GM19023 (cell line): ENCODE results near the gene DIDO1.
"Not testable (repeated sequence)": the region's sequence is repeated elsewhere in the genome, so short reads cannot be mapped to it uniquely, and the experiment has no call there.

Experiments
- ATAC-seq: cut with Tn5 transposase; IDR thresholded peaks from one replicate; pipeline ENCODE4 v1.9.1; 2021; ENCODE audit warnings: mild to moderate bottlenecking, moderate library complexity; ENCODE audit not compliant: unreplicated experiment

DIDO1 gene

DNA sequence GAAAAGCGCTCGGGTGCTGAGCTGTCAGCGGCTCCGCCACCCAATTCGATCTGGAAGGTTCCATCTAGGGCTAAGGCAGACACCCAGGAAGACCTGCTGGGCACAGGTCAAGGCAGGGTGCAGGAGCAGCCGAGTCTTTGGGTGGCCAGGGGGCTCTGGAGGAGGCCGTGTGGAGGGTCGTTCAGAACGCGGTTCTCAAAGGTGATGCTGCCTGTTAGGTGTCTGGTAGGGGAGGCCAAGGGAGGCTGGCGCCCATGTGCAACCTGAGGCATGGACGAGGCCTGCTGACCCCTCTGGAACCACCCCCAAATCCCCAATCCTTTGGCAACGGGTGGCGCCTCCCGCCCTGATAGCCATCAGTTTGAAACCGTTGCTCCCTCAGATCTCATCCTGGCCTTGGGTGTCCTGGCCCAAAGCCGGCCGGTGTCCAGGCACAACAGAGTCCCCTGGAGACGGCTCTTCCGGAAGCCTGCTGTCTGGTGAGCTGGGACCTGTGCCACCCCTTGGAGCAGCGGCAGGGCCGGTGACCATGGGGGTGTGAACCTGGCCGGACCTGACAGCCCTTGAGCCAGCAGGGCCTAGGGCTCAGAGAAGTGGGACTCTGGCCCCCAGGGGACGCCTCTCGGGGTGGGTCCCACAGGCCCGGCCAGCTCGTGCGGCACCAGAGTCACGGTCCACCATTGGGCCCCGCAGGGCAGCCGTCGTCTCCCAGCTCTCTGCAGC lies 36.7 kb upstream of the DIDO1 start:
- ATAC-seq, result no peak

DNA sequence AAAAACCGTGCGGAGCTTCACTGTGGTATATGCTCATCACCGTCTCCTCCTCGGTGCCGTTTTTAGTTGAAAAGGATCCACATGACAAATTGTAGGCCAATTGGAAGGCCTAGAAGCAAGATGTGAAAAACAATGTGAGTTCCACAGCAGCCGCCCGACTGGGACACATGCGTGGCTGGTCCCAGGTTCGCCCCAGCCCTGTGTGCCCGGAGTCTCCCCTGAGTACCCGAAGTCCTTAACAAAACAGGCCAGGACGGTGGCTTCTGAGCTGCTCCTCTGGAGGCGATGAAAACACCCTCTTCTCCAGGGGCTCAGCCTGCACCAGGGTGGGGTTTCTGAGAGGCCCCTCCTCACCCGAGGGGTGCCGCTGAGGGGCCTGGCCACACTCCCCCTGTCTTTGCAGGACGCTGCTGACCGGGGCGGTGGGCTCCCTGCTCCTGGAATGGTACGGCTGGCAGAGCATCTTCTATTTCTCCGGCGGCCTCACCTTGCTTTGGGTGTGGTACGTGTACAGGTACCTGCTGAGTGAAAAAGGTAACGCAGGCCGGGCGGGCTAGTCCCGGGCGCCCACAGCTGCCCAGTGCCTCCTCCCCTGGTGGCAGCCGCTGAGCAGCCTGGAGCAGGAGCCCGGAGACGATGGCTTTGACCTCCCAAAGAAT lies 36.0 kb upstream of the DIDO1 start:
- no peak for ATAC-seq

DNA sequence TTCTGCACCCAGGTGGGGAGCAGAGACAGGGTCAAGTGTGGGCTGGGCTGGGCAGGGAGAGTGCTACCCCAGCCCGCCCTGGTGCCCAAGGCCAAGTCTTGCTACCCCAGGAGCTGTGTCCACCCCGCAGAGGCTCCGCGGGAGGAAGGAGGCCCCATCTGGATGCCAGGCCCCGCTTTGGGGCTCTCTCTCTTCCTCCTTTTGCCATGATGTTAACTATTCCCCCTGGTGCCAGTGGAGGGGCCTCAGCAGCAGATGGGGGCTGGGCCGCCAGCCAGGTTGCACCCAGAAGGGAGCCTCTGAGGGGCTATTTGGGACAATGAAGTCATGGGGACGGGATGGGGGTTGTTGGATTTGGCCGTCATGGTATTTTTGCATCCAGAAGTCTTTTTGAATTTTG lies 35.5 kb upstream of the DIDO1 start:
- no peak for ATAC-seq

DNA sequence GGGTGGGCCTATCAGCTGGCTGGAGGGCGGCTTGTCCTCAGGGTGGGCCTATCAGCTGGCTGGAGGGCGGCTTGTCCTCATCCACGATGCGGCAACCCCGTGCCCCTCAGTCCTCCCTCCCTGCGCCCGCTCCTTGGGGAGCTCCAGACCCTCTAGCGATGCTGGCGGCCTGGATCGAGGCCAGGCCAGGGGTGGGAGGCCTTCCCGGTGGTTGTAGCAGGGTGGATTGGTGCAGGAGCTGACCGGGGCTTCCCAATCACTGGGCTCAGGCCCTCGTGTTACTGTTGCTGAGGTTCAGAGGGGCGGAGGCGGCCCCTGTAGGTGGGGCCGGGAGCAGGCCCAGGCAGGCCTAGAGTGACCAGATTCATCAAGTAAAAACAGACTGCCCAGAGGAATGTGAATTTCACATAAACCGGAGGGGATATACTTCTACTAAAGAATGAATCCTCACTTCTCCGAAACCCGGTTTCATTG lies 35.0 kb upstream of the DIDO1 start:
- no peak for ATAC-seq

DNA sequence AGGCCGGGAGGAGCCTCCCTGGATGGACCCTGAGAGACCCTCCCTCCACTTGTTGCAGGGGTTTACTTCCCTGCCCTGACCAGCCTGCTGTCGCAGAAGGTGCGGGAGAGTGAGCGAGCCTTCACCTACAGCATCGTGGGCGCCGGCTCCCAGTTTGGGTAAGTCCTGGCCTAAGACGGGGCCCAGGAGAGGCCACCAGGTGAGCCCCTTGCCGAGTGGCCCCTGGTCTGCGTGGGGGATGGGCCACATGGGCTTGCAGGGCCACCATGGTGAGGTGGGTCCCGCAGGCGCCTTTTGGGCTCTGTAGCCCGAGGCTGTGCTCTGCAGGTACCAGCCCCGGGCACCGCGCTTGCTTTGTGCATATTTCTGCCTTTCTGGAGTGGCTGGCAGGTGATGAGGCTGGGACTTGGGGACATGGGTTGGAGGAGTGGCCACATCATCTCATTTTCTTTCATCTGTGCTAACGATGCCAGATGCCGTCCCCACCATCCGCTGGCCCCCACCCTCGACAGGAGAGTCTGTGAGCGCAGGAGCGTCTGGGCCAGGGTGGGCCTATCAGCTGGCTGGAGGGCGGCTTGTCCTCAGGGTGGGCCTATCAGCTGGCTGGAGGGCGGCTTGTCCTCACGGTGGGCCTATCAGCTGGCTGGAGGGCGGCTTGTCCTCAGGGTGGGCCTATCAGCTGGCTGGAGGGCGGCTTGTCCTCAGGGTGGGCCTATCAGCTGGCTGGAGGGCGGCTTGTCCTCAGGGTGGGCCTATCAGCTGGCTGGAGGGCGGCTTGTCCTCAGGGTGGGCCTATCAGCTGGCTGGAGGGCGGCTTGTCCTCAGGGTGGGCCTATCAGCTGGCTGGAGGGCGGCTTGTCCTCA lies 34.4 kb upstream of the DIDO1 start:
- not testable (repeated sequence) for ATAC-seq

DNA sequence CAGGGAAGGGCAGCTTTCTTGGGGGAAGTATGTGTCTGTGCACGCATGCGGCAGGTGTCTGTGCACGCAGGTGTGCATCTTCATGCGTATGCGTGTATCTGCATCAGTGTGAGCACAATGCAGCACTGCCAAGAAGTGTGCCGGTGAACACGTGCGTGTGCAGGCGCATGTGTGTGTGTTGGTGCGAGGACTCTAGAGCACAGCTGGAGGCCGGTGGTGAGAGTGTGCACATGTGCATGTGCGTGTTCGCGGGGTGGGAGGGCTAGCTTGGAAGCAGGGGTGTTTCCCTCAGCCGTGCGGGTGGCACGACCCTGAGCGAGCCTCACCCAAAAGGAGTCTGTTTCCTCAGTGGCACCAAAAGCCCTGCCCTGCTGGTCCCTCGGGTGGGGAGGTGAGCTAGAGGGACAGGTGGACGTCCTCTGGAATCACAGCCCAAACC lies 33.7 kb upstream of the DIDO1 start:
- no peak for ATAC-seq

DNA sequence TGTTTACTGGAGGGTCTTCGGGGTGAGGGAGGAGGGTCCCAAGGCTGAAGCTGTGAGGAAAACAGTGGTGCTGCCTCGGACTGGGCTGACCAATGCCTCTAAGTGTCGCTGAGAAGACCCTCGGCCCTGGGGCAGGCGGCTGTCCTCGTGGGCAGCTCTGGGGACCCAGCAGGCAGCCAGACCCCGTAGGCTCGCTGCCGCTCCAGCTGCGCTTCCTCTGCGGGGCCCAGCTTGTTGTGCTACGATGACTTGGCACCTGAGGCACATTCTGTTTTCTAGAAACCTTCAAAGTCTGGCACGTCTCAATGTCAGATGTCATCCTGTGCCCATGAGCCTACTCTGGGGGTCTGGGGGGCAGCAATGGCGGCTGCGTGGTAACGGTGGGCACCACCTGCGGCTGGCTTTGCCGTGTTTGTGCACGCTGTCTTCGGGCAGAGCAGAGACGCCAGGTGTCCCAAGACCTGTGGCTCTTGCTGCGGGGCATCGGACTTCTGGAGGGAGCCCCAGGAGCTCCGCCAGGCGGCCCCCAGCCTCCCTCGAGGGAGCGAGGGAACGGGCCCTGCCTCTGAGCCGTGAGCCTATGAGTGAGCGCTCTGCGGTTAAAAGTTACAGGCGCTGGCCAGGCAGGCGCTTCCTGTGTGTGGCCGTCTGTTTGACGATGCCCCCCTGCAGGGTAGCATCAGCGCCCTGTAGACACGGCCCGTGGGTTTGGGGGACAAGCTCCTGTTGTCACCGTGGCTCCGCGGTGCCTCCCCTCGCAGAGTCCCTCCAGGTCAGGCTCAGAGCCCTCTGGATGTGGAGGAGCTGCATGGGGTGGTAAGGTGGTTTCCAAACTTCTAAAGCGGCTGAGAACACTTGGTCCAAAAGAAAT lies 33.0 kb upstream of the DIDO1 start:
- no peak for ATAC-seq

DNA sequence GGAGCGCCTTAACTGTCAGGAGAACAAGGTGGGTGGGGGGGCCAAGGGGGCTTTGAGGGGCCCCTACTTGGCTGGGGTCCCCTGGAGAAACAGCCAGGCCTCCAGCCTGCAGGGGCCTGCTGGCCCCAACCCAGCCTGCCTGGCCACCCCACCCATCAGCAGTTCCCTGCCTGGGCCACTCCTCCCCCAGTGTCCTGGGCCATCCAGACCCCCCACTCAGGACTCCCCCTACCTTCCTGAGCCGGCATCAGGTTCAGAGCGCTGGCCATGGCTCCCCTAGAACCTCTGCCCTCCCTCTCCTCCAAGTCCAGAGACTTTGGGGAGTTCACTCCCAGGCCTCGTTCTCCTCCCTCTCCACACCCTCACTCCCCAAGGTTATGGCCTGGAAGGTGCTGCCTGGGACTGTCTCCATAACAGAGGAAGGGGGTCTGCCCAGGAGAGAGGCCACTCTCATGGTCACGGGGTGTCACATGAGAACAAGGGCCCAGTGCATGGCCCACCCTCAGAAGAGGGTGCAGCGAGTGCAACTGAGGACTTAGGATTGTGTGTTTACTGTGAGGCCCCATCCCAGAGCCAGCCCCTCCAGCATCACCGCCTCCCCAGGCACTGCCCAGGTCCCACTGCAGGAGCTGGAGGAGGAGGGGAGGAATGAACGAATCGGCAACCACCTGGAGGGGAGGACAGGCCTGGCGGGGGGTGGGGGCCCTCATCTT lies 32.2 kb upstream of the DIDO1 start:
- ATAC-seq, result no peak

DNA sequence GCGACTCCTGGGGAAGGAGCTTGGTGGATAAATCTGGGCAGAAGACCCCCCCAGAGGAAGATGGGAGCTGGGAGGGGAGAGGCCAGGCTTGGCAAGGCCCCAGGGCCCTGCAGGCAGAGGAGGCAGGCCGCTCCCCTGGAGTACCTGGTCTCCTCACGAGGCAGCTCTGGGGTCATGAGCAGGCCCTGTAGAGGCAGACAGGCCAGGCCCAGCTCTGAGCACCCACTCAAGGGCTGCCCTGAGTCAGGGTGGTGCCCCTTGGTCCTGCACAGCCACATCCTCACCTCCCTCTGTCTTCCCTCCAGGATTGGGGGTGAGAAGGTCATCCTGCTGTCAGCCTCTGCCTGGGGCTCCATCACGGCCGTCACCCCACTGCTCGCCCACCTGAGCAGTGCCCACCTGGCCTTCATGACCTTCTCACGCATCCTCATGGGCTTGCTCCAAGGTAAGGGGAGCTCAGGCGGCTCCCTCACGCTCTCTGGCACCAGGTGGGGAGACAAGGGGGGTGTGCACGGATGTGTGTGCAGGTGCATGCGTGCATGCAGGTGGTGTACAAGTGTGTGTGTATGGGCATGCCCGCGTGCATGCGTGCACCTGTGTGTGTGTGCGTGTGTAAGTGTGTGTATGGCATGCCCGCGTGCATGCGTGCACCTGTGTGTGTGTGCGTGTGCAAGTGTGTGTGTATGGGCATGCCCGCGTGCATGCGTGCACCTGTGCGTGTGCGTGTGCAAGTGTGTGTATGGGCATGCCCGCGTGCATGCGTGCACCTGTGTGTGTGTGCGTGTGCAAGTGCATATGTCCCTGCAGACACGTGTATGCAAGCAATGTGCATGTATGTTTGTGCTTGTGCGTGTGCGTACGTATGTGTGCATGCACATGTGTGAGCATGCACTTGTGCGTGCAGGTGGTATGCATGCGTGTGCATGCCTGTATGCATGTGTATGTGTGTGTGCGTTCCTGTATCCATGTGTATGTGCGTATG lies 31.1 kb upstream of the DIDO1 start:
- no peak for ATAC-seq

DNA sequence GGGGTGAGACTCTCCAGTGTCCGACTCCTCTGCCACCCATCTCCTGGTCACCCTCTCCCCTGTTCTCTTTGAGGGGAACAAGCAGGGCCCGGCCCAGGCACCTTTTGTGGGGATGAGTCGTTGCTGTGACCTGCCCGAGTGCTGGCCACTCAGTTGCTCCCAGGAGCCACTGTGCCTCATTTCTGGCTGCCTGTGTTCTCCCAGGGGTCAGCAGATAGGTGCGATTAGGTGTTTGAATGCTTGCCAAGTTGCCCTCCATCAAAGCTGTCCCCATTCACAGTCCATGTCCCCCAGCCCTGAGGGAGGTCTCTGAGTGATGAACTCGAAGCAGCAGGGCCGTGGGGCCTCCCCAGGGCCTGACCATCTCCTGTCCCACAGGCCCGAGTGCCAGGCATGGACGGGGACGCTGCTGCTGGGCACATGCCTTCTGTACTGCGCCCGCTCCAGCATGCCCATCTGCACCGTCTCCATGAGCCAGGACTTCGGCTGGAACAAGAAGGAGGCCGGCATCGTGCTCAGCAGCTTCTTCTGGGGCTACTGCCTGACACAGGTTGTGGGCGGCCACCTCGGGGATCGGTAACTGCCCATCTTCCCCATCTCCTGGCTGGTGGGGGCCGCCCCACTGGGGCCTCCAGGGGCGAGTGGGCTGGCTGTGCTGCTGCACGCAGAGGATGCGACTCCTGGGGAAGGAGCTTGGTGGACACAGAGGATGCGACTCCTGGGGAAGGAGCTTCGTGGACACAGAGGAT lies 30.3 kb upstream of the DIDO1 start:
- ATAC-seq, result no peak

DNA sequence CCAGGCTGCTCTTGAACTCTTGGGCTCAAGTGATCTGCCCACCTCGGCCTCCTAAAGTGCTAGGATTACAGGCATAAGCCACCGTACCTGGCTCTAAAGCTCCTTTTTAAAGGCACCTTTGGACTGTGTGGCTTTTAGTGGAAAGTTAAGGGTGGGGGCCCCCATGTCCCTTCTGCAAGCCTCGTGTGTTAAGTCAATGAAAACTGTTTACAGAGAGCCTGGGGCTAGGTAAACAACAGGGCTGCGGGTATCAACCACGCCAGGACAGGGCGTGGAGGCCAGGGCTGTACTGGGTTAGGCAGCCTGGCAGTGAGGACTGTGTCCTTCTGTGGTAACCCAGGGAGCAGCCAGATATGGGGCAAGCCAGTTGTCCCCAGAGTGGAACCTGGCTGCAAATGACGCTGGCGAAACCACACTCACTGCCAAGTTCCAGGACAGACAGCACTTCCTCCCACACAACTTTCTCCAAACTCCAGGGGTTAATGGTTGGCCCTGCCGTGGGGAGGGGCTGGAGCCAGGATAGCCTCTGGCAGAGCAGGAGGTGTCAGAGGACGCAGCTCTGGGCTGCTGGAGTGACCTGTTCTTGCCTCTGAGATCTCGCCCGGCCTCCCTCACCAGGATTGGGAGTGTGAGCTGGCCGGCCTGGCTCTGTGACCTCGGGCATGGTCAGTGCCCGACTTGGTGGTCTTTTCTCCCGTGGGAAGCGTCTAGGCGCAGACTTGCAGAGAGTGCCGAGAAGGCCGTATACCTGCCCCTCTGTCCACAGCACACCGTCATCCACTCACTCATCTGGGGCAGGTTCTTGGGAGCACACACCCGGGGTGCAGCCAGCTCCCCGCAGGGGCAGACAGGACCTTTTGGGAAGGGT lies 29.4 kb upstream of the DIDO1 start:
- no peak for ATAC-seq

DNA sequence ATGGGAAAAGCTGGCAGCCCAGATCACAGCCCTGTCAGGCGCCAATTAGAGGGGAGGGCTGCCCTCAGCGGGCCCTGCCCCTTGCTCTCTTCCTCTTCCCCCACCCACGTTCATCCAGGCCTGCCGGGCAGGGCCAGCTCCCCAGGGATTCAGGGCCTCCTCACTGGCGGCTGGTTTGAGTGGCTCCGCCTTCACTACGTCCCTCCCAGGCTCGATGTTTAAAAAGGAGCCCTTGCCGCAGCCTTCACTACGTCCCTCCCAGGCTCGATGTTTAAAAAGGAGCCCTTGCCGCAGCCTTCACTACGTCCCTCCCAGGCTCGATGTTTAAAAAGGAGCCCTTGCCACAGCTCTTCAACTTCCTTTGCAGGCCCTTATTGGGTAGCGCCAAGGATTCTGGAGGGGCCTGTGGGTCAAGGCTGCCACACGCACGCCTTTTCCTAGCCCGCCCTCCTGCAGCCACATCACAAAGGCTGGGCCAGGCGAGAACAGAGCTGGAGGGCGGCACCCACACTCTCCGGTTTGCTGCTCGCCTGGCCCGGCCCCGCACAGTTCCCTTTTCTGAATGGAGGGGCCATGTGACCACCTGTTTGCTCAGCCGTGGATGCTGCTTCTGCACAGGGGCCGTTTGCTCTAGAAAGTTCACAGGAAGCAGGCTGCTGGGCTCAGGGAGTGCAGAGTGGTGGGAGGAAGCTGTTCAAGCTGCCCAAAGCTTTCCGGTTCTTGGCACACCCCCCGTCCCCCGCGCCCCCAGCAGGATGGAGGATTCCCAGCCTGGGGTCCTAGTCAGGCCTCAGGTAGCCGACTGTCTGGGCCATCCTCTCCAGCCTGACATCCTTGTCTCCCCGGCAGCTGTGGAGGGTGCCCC lies 27.8 kb upstream of the DIDO1 start:
- peak; percentile 77 for ATAC-seq

DNA sequence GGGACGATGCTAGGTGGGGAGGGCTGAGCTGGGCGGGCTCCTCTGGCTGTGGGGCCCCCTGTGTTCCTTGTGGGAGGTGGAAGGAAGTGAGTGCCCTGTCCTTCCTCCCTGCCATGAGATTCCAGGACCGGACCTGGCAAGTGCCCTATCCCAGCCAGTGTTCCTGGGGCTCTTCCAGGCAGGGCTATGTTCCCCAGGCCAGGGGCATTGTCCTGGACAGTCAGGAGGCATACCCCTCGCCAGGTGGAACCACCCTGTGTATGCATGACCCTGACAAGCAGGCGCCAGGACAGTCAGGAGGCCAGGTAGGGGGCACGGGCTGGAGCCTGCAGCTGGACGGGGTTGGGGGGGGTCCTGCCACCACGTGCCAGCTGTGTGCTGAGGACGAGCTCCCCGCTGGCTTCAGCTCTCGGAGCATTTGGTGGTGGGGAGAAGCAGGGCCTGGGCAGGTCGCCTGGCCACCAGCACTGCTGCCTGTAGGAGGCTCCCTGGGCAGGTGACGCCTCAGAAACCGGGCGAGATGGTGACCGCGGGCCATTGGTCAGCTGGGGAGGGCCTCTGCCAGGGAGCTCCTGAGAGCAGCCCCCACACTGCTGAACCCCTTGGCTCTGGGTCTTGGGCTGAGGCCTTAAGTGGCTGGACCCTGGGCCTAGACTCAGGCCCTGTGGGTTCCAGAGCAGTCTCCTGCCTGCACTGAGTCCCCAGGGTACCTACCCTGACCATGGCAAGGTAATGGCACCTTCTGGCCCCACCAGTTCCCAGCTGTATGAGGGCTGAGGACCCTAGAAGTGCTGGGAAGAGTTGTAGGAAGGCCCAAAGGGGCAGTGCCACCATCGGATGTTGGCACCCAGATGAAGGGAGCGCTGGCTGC lies 26.9 kb upstream of the DIDO1 start:
- ATAC-seq, result peak; percentile 2

DNA sequence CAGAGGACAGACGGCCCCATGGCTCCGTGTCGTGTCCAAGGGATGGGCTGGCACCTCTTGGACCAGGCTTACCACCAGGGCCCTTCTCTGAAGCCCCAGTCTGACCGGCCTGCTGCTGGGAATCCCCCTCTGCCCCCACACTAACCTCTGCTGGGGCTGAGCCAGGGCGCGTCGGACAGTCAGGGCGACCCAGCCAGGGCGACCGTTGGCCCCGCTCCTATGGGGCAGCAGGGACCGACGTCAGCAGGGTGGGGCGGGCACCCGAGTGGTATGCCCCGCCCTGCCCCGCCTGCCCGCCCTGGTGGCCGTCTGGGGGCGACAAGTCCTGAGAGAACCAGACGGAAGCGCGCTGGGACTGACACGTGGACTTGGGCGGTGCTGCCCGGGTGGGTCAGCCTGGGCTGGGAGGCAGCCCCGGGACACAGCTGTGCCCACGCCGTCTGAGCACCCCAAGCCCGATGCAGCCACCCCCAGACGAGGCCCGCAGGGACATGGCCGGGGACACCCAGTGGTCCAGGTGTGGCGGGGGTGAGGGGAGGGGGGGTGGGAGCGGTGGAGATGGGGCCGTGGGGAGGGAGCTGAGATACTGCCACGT lies 26.2 kb upstream of the DIDO1 start, which contains the start of gene SLC17A9:
Gene SLC17A9, plus strand, starts transcription at position 337 of the 595 bp plus-strand sequence. Its CDS starts 122 bp downstream, at position 459.
- peak; percentile 48 for ATAC-seq

DNA sequence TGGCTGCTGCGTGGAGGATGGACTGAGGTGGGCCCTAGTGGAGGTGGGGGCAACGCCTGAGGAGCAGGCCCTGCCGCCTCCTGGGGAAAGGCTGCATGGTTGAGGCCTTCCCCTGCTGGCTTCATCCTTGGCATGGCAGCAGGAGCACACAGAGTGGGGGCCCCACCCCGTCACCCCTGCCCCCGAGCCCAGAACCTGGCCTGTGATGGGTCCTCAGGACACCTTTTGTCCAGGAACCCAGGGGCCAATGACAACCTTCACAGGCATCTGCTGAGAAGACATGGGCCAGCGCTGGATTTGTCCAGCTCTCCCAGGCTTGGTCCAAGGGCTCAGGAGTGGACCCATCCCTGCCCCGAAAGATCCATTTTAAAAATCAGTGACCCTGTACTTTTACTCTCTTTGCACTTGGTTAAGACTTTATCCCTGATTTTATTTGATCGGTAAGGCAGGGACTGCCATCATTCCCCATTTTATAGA lies 25.6 kb upstream of the DIDO1 start:
- no peak for ATAC-seq
